HG03432 (cell line): ENCODE measurements around the gene SPTBN4.

ENCODE experiments used
- ATAC-seq: cut with Tn5 transposase; IDR thresholded peaks from one replicate; pipeline ENCODE4 v1.9.1; 2021; ENCODE audit warnings: mild to moderate bottlenecking, moderate library complexity; ENCODE audit not compliant: unreplicated experiment

The SPTBN4 gene

DNA sequence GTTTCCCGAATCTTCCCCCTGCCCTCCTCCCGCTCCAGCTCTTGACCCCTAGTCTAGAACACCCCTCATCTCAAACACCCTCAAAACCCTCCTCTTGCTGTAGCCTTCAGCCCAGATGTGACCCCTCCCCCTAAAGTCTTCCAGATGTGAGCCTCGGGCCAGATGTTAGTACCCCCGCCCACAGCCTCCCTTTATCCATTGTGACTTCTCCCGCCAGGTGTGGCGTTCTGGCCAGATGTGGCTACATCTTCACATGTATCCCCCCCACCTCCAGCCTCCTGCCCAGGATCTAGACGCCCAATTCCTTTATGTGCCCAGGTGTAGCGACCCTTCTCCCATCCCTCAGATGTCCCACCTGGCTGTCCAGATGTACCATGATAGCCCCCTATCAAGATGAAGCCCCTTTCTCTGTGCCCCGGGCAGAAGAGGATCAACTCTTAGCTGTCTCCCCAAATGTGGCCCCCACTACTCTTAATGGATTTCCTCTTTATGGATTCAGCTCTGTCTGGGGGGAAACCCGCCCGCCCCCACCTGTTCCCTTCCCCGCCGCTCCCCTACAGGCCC lies 133.9 kb downstream of the SPTBN4 start:
- no peak for ATAC-seq

- ATAC-seq = no peak
Observed at GRCh38 chr19:40601134-40601974, 134.6 kb downstream of the SPTBN4 start, which contains the start of gene LTBP4. Gene LTBP4, plus strand, starts transcription at chr19:40601369. Its CDS starts 19 bp downstream, at chr19:40601388.

DNA sequence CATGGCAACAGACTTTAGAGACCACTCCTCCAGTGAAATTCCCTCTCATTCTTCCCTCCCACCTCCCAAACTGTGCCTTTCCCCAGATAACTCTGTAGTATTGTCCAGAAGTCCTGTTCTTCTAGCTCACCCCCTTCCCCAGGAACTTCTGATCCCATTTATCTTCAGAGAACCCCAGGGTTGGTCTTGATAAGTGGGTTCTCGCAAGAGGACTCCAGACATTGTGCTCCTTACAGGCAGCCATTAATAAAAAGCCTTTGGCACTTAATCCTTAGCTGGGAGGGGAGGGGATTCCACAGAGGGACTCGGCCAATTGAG lies 136.2 kb downstream of the SPTBN4 start:
- no peak for ATAC-seq

DNA sequence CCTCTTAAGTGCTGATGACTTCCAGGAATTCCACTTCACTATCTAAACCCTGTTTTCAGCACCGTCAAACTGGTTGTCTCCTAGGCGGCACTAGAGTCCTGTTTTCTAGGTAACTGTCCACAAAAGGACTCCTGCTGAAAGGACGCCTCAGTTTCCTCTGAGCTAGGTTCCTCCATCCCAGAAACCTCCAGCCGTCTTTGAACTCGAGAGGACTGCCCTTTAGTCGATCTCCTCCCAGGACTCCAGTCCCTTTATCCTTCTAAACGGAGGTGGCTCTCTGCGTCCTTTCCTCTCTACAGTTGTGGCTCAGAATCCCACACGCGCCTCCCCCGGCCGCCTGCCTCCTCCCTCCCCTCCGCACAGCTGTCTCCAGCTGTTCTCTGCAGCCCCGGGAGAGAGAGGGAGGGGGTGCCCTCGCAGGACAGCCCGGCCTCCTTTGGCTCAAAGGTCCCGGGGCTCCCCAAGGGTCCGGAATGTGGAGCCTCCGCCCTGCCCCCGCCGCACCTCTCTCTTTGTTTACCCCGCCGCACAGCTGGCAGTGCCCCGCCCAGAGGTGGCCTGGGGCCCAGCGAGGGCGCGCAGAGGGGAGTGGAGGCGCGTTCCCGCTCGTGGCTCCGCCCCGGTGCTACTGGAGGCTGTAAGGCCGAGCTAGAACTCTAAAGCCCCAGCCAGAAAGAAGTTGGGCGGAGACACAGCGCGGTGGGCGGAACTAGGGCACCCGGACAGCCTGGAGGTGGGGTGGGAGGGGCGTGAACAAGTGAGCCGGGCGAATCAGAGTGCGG lies 136.8 kb downstream of the SPTBN4 start:
- peak; percentile 65 for ATAC-seq

GRCh38 chr19:40604171-40604646 lies 137.4 kb downstream of the SPTBN4 start:
- ATAC-seq = no peak

- no peak for ATAC-seq
Observed at GRCh38 chr19:40604647-40605215, 137.9 kb downstream of the SPTBN4 start.

DNA sequence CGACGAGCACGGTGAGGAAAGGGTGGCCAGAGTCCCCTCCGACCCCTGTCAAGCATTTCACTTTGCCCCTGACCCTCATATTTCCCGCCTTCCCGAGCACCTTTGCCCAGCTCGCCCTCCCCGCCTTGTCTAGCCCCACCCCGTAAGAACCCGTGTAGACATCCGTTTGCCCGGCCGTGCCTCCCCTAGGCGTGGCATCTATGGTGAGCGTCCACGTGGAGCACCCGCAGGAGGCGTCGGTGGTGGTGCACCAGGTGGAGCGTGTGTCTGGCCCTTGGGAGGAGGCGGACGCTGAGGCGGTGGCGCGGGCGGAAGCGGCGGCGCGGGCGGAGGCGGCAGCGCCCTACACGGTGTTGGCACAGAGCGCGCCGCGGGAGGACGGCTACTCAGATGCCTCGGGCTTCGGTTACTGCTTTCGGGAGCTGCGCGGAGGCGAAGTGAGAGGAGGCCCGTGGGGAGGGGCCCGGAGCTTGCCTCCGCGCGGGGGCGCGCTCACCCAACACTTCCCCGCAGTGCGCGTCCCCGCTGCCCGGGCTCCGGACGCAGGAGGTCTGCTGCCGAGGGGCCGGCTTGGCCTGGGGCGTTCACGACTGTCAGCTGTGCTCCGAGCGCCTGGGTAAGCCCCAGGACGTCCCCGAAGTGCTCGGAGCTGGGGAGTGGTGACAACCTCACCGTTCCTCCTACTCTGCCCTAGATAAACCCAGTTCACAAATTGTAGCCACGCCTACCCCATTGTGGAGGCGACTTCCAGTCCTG lies 138.6 kb downstream of the SPTBN4 start:
- no peak for ATAC-seq

- no peak for ATAC-seq
Observed at GRCh38 chr19:40607311-40608239, 140.8 kb downstream of the SPTBN4 start.

GRCh38 chr19:40608240-40608621 lies 141.4 kb downstream of the SPTBN4 start:
- ATAC-seq = no peak

DNA sequence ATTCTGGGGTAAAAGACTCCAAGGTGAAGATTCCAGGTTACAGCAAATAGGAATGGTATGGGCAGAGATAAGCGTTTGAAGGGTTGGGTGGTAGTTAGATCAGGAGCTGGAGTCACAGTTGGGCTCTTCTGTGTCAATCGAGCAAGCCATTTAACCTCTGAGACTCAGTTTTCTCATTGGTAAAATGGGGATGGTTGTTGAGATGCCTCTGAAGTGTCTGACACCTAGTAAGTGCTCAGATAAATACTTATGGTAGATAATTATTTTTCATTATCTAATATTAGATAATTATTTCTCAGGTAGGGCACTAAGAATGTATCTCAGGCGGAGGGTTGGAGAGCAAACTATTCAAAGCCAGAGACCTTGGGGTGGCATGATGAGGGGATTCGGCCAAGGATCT lies 142.2 kb downstream of the SPTBN4 start:
- ATAC-seq = no peak

DNA sequence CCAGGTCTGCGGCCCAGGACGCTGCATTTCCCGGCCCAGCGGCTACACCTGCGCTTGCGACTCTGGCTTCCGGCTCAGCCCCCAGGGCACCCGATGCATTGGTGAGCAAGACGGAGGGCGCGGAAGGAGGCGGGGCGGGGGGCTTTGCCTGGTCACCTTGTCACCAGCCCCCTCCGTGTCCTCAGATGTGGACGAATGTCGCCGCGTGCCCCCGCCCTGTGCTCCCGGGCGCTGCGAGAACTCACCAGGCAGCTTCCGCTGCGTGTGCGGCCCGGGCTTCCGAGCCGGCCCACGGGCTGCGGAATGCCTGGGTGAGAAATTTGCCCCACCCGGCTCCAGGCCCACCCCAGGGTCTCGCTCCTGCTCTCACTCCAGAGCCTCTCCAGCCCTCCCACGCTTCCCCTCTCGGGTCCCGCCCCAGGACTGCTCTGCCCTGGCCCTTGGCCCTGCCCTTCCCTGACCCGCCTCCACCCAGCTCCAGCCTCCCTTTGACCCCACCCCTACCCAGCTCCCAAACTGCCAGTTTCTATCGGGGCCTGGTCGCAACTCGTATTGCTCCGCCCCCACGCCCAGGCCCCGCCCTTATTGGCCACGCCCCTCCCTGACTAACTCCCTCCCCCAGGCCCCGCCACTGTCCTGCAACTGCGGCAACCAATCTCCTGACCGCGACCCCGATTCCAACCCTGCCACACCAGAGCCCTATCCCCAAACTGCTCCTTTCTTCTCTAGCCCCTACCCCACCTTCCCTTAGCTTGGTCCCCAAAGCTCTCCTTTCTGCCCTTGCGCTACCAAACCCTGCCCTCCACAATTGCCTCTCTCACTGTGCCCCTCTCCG lies 143.0 kb downstream of the SPTBN4 start:
- ATAC-seq = peak; percentile 52

- no peak for ATAC-seq
Observed at GRCh38 chr19:40610396-40611064, 143.7 kb downstream of the SPTBN4 start.

- ATAC-seq = no peak
Observed at GRCh38 chr19:40611096-40611495, 144.3 kb downstream of the SPTBN4 start.

GRCh38 chr19:40611900-40612698 lies 145.3 kb downstream of the SPTBN4 start:
- ATAC-seq = no peak

- ATAC-seq = no peak
Observed at GRCh38 chr19:40612831-40613689, 146.3 kb downstream of the SPTBN4 start.
